Adrenal gland (tissue), 5 donors: ENCODE results near the gene ZNF20.

Experiments used
- POLR2A ChIP-seq, 2 donors: fragments of 450-650 bp; IDR thresholded peaks; one replicate each; pipeline ENCODE4 v1.6.1; 2017; ENCODE audit warnings: antibody characterized with exemption in 2 of 2, mild to moderate bottlenecking in 2 of 2, moderate library complexity in 1 of 2
- TF ChIP-seq, protein P1 (sequence below), 6 experiments: fragments of 450-650 bp in 4 of 6; fragments of 200-600 bp in 2 of 6; sonication (generic) in 1 of 6; IDR thresholded peaks; 1 replicate in 5 of 6; 2 replicates in 1 of 6; pipeline versions ENCODE4 v1.5.1 to v1.8.0; 2016 to 2021; ENCODE audit warnings: antibody characterized with exemption in 6 of 6, mild to moderate bottlenecking in 2 of 6, moderate library complexity in 1 of 6
- donor health status: DM: no; HTN: no; CAD: no.

DNA sequence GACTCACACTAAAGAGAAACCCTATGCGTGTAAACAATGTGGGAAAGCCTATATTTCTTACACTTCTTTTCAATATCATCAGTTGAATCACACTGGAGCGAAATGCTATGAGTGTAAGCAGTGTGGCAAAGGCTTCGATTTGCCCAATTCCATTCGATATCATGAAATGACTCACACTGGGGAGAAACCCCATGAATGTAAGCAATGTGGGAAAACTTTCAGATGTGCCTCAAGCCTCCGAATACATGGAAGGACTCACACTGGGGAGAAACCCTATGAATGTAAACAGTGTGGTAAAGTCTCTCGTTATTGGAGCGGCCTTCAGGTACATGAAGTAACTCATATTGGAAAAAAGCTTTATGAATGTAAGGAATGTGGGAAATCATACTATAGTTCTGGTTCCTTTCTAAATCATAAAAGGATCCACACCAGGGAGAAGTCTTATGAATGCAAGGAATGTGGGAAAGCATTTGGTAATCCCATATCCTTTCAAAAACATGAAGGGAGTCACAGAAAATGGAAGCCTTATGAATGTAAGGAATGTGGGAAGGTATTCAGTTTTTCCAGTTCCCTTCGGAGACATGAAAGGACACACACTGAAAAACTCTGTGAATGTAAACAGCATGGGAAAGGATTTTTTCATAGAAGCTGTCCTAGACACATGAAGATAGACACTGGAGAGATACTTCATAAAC, 28.1 kb downstream of the ZNF20 start:
- TF ChIP-seq, protein P1, sequence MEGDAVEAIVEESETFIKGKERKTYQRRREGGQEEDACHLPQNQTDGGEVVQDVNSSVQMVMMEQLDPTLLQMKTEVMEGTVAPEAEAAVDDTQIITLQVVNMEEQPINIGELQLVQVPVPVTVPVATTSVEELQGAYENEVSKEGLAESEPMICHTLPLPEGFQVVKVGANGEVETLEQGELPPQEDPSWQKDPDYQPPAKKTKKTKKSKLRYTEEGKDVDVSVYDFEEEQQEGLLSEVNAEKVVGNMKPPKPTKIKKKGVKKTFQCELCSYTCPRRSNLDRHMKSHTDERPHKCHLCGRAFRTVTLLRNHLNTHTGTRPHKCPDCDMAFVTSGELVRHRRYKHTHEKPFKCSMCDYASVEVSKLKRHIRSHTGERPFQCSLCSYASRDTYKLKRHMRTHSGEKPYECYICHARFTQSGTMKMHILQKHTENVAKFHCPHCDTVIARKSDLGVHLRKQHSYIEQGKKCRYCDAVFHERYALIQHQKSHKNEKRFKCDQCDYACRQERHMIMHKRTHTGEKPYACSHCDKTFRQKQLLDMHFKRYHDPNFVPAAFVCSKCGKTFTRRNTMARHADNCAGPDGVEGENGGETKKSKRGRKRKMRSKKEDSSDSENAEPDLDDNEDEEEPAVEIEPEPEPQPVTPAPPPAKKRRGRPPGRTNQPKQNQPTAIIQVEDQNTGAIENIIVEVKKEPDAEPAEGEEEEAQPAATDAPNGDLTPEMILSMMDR (IDR thresholded peaks at IDR 0.05) = no peak
- TF ChIP-seq POLR2A (IDR thresholded peaks at IDR 0.05) = no peak
